ENCODE measurements around the gene RNF44.

Gene RNF44

DNA sequence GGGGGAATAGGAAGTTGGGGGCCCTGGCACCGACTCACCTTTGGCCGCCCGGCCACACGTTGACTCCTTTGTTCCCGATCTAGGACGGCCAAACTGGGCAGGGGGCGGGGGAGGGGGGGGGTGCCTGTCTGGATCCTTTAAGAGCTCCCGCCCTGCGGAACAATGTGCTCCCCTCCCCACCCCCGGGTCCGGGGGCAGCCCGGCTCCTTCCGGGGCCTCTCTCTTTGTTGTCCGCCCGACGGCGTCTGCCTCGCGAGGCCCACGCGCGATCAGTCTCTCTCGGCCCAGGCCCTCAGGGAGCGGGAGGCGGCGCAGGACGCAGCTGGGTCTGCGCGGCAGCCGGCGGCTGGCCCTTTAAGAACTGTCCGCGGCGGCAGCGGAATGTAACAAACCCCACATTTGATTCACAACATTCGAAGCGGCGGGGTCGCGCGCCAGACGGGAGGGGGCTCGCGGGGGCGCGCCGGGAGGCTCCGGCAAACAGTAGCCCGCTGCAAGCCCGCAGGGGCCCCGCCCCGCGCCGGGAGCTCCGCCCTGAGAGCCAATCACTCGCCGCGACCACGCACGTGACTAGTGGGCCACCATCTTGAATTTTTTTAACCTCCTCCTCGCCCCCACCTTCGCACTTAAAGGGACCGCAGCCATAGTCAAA is at the start of gene RNF44:
Gene RNF44 (minus strand): TSS at position 501 of the 652 bp plus-strand sequence. CDS start 4,930 bp downstream, outside the sequence.
- peak; percentile 90 to 98 for DNase-seq

DNA sequence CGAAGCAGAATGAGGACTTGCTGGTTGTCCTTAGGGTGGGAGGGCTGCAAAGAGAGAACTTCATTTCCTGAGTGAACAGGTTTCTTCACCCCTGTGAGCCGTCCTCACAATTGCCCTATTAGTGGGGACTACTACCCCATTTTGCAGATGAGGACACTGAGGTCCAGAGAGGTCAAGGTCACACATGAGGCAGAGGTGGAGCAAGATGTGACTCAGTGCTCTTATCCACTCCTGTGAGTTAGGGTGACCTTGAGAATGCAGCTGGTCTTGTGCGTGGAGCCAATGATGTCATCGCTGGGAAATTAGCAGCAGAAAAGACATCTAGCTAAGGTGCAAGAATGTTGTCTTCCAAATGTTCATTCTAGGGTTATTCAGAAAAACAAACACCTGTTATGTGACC is 45.9 kb upstream of the RNF44 start:
- DNase-seq, result no peak

DNA sequence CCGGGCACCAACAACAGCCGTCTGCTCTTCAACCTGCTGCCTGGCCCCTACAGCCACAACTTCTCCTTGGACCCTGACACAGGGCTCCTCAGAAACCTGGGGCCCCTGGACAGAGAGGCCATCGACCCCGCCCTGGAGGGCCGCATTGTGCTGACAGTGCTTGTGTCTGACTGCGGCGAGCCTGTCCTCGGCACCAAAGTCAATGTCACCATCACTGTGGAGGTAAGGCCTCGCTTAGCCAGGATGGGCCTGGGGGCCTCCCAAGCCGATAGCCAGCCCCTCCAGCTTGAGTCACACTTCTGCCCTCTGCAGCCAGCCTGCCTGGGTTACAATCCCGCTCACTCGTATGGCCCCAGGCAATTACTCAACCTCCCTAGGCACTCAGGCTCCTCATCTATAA is 44.2 kb upstream of the RNF44 start:
- no peak for DNase-seq

DNA sequence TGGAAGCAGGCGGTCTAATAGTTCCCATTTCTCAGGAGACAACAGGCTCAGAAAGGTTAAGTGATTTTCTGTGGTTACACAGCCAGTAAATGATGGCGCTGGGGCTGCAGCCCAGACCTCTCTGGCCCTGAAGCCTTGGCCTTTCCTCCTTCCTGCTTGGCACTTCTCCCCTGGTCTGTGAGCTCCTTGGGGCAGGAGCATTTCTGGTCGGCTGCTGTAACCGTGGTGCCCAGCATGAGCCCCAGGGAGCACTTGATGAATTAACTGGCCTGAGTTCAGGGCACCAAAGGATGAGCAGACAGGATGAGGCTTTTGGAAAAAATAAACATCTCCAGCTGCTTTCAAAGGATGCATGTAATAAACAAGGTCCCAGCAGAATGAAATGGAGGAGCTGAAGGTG is 42.1 kb upstream of the RNF44 start:
- DNase-seq, result no peak

DNA sequence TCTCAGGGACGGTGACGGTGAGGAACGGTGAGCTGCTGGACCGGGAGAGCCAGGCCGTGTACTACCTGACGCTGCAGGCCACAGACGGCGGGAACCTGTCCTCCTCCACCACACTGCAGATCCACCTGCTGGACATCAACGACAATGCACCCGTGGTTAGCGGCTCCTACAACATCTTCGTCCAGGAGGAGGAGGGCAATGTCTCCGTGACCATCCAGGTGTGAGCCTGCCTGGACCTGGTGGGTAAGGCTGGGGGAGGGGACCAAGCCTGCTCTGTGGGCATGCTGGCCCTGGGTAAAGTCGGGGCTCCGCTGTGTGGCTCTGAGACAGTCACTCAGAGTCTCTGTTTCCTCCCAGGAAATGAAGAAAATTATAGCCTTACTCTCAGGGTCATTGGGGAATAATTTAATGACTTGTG is 41.2 kb upstream of the RNF44 start:
- peak in 1 of 2 experiments; percentile 61 for DNase-seq

GRCh38 chr5:176577312-176578176 is 40.3 kb upstream of the RNF44 start:
- DNase-seq, result no peak

- no peak for DNase-seq
These were observed 38.6 kb upstream of the RNF44 start for GRCh38 chr5:176575488-176576422.

- DNase-seq, result no peak
These were observed 37.9 kb upstream of the RNF44 start for GRCh38 chr5:176575066-176575465.

- DNase-seq, result no peak
These were observed 37.0 kb upstream of the RNF44 start for GRCh38 chr5:176574297-176574591.

- DNase-seq, result peak in 1 of 2 experiments; percentile 44
These were observed 36.5 kb upstream of the RNF44 start for GRCh38 chr5:176573564-176574296.

GRCh38 chr5:176570044-176570443 is 32.8 kb upstream of the RNF44 start:
- no peak for DNase-seq

GRCh38 chr5:176568657-176569056 is 31.5 kb upstream of the RNF44 start:
- DNase-seq, result no peak

DNA sequence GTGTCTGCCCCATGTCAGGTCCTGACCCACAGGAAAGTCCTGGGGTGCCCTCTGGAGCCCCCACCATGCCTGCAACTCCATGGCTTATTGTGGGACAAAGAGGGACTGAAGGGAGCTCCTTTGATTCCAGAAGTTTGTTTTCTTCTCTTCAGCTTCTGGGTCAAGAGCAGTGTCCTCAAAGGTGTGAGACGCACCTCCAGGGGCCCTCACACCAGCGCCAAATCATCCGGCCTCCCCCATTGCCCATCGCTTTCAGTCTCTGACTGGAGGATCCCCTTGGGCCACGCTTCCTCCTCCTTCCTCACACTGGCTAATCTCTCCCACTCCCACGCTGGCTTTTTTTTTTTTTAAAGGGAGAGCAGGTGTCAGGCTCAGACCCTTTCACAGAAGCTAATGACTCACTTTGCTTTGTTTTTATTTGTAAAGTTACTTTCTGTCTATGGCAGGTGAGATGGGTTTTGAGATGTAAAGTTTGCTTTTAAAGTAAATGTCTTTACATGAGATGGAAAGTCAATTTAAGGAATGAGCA is 28.6 kb upstream of the RNF44 start:
- DNase-seq, result no peak

DNA sequence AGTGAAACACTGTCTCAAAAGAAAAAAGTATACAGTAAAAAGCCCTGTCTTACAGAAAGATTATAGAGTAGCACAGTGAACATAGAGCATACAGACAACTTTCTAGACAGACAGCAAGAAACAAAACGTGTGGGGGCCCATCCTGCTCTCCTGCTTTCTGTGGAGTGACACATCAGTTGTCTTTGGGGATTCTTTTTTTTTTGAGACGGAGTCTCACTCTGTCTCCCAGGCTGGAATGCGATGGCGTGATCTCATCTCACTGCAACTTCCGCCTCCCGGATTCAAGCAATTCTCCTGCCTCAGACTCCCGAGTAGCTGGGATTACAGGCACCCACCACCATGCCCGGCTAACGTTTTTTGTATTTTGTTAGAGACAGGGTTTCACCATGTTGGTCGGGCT is 26.8 kb upstream of the RNF44 start:
- DNase-seq, result no peak

DNA sequence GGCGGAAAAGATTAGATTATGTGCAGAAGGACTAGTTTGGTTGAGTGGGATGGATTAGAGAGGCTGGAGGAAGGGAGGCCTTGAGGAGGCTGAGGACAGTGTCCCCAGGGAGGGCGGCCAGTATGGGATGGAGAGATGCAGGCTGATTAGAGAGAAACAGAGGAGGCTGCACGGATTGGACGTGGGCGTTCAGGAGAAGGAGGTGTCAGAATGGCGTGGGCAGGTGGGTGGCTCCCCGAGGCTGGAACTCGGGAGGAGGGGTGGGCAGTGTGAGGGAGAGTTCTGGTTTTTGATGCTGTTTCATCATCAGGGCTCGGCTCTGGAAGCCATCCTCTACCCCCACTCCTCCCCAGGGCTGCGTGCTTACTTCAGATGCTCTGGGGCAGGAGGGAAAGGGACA is 25.0 kb upstream of the RNF44 start:
- DNase-seq, result no peak

DNA sequence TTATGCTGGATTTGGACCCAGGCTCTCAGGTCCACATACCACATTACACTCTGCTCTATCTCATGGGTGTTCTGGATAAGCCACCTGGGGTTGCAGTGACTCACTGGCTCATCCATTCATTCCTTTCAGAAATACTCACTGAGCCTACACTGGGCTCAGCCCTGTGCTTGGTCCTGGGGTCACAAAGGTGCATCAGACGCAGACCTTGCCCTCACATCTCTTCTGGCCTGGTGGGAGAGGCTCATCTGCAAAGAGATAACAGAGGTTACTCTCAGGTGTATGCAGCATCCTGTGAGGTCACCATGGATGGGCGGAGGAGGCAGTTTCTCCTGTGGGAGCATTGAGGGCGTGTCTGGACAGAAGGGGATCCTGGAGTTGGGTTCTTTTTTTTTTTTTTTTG is 24.1 kb upstream of the RNF44 start:
- no peak for DNase-seq

- DNase-seq, result no peak
These were observed 23.2 kb upstream of the RNF44 start for GRCh38 chr5:176560364-176560763.

GRCh38 chr5:176559683-176560082 is 22.5 kb upstream of the RNF44 start:
- DNase-seq, result no peak

- DNase-seq, result no peak
These were observed 20.6 kb upstream of the RNF44 start for GRCh38 chr5:176557846-176558245.

DNA sequence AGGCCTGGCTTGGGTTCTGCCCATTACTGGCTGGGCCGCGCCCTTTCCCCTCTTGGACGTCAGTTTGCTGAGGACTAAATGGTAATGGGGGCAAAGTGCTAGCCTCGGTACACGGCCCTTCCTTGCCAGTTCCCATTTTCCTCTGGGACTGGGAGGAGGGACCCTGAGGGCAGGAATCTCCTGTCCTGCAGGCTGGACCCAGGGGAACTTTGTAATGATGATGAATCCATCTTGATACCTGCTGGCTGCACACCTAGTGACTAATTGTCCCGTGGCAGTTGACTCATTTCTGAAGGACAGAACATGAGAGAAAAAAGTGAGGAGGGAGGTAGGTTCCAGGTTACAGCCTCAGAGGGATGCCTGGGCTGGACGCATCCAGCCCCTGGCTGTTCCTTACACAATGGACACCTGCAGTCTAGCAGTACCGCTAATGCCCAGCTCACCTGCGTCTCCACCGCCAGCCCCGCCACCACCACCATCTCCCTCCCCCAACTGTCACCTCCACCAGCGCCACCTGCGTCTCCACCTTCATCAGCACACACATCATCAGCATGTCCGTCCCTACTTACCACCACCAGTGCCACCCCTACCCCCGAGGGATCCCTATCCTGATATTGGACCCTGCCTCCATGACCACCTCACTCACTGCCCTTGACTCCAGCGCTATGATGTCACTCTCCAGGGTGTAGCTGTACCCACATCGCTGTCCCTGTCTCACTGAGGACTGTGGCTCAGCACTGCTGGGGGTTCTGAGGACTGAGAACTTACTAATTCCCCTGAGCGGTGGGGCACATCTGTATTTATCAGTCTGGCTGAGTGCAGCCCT is 16.3 kb upstream of the RNF44 start:
- no peak for DNase-seq

DNA sequence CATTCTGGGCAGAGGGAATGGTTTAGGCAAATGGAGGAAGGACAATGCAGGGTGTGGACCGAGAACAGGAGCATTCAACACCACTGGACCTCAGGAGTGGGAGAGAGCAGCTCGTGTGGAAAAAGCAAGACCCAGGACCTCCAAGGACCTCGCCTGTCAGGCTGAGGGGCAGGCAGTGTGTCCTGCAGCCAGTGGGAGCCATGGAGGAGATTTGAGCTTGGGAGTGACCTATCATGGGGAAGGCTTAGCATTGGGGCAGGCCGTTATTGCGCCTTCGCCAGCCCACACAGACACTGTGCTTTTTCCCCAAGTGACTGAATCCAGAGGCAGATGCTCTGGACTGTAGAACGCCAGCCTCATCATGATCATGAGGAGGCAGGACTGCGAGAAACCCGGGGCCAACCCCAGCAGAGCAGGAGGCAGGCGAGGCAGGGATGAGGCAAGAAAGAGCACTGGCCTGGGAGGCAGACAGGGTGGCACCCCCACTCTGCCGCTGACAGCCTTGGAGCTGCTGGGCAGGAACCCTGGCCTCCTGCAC is 15.2 kb upstream of the RNF44 start:
- DNase-seq, result no peak
